NCI-H446 (cell line): ENCODE data around the gene LRRC8E.
A peak's percentile ranks its signal among the peaks of the same experiment; 100 is the strongest.

ENCODE experiments used
- DNase-seq, 2 experiments: peaks; one replicate each; lab custom pipeline; 2025; lab: John Stamatoyannopoulos, UW

Gene LRRC8E

DNA sequence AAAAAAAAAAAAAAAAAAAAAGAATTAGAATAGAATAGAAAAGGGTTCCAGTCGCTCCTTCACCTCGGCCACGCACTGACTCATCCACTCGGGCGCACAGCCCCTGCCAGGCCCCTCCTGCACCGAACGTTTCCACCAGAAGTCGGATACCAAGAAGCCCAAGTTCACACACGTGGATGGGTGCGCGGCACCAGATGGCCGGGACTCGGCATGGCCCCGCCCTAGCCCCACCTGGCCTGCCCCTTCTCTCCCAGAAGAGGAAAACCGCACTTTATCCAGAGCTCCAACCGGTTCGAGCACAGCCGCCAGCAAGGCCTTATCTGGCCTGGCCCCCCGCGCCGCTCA is 20.0 kb upstream of the LRRC8E start:
- DNase-seq, result no peak

DNA sequence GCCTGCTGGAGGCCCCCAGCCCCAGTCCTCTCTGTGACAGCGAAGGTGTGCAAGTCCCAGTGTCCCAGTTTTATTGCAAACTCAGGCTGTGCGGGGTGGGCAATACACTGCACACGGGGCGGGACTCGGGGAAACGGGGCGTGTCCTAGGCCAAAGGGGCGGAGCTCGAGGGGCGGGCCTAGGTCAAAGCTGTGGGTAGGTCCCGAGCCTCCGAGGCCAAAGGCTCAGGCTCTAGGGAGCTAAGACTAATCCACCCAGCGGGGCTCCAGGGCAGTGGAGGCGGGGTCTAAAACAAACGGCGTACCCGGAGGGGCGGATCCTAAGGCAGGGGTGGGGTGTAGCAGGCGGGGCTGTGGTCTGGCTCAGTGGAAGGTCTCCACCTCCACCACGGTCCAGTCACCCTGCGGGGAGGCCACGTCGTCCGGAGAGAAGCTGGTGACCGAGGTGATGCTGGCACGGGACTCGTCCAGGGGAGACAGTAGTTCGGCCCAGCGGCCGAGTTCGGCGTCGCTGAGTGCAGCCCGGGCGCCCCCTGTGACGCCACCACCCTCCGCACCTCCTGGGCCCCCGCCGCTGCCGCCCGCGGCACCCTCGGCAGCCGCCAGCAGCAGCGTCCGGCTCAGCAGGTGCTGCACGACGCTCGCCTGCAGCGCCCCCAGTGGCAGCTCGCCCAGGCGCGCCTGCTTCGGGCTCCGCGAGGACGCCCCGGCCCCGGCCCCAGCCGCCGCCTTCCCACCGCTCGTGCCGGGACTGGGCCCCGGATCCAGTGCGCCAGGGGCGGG is 19.4 kb upstream of the LRRC8E start:
- no peak for DNase-seq

DNA sequence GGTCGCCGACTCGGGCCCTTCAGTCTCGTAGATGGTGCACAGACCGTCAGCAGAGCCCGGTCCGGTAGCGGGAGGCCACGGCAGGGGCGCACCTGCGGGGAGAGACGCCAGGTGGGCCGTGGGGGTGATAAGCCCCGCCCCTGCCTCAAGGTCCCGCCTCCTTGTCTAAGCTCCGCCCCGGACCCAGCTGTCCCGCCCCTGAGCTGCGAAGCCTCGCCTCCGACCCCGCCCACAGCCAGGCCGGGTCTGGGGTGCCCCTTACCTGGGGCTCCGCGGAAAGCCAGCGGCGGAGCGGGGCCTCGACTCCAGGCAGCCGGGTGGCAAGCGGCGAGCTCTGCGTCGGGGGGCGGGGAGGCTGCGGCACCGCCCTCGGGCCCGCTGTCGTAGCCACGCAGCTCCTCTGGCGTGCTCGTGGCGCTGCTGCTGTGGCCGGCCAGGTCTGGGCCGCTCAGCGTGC is 18.8 kb upstream of the LRRC8E start:
- DNase-seq, result no peak

DNA sequence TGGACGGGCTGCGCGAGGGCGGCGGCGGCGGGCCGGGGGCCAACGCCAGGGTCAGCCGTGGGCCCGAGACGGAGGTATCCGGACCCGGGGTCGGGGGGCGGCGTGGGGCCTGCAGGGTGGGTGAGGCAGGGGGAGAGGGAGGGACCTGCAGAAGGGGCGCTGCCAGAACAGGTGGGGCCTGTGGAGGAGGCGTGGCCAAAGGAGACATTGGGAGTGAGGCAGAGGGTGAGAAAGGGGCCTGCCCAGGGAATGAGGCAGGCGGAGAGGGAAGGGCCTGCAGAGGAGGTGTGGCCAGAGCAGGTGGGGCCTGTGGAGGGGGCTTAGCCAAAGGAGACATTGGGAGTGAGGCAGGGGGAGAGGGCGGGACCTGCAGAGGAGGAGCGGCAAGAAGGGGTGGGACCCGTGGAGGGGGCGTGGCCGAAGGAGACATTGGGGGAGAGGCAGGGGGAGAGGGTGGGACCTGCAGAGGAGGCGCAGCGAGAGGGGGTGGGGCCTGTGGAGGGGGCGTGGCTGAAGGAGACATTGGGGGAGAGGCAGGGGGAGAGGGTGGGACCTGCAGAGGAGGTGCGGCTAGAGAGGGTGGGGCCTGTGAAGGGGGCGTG is 18.3 kb upstream of the LRRC8E start:
- no peak for DNase-seq

DNA sequence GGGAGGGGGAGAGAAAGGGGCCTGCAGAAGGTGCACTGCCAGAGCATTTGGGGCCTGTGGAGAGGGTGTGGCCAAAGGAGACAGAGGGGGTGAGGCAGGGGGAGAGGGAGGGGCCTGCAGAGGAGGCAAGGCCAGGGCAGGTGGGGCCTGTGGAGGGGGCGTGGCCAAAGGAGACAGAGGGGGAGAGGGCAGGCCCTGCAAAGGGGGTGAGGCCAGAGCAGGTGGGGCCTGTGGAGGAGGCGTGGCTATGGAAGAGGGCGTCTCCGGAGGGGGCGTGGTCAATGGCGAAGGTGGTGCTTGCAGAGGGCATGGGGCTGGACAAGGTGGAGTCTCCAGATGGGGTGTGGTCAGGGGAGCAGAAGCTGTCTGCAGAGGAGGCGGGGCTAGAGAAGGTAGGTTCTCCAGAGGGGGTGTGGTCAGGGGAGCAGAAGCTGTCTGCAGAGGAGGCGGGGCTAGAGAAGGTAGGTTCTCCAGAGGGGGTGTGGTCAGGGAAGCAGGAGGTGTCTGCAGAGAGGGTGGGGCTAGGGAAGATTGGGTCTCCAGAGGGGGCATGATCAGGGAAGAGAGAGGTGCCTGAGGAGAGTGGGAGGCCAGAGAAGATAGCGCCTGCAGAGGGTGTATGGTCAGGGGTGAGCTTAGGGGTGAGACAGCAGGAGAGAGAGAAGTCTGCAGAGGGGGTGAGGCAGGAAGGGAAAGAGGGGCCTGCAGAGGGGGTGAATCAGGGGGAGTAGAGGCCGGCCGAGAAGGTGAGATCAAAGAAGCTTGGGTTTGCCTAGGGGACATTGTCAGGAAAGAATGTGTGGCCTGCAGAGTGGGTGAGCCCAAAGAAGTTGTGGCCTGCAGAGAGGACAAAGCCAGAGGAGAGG is 17.5 kb upstream of the LRRC8E start:
- peak; percentile 15 to 35 for DNase-seq

DNA sequence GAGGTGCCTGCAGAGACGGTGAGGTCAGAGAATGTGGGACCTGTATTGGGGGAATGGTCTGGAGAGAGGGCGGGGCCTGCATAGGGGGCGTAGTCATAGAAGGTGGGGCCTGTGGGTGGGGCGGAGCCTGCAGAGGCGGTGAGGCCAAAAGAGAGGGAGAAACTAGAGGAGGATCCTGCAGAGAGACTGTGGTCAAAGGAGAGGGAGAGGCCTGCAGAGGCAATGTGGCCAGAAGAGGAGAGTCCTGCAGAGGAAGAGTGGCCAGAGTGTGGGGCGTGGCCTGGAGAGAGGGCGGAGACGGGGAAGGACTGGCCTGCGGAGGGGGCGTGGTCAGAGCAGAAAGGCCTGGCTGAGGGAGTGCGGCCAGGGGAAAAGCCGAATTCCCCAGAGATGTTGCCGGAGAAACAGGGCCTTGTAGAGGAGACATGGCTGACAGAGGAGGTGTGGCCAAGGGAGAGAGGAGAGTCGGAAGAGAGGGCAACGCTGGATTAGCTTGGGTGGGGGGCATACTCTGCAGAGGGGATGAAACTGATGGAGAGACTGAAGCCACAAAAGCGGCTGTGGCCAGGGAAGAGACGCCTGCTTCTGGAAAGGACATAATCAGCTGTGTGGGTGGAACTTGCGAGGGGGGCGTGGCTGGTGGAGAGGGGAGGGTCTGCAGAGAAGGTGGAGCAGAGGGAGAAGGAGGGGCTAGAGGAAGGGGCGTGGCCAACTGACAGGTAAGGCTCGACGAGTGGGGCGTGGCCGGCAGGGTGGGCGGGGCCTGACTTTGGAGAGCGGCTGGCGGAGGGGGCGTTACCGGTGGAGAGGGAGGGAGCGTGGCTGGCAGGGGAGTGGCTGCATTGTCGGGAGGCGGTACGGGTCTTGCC is 16.6 kb upstream of the LRRC8E start:
- peak in 1 of 2 experiments; percentile 46 for DNase-seq

DNA sequence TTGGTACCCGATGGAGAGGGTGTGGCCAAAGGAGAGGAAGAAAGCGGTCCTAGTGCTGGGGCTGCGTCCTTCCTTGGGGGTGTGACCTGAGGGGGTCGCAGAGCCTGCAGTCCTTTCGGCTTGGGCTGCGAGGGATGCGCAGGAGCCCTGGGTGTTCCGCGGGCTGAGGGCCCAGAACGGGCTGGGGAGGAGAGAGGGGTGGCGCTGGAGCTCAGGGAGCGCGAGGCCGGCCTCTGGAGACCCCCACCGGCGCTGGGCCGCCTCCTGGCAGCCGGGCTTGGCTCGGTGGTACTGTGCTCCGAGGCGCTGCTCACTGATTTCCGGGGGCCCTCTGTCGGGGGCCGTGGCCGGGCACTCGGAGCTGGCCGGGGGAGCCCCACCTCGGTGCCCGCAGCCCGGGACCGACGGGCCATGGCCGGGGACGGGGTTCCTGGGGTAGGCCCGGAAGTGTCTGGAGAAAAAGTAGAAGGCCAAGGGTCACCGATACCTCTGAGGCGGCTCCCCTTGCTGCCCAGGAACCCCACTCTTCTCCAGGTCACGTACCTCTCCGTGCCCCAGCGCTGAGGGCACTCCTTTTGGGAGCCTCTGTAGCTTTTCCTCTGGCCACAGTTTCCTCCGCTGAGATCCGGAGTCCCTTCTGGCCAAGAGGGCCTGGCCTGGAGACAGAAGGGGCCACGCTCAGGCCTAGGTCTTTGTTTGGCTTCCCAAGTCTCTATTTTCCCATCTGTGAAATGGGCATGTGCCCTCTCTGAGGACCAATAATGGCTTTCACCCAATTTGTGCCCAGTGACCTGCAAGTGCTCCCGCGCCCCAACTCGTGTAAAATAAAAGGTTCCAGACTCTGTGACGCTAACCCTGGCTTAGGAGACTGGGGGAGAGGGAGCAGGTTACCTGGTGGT is 15.8 kb upstream of the LRRC8E start:
- DNase-seq, result no peak

DNA sequence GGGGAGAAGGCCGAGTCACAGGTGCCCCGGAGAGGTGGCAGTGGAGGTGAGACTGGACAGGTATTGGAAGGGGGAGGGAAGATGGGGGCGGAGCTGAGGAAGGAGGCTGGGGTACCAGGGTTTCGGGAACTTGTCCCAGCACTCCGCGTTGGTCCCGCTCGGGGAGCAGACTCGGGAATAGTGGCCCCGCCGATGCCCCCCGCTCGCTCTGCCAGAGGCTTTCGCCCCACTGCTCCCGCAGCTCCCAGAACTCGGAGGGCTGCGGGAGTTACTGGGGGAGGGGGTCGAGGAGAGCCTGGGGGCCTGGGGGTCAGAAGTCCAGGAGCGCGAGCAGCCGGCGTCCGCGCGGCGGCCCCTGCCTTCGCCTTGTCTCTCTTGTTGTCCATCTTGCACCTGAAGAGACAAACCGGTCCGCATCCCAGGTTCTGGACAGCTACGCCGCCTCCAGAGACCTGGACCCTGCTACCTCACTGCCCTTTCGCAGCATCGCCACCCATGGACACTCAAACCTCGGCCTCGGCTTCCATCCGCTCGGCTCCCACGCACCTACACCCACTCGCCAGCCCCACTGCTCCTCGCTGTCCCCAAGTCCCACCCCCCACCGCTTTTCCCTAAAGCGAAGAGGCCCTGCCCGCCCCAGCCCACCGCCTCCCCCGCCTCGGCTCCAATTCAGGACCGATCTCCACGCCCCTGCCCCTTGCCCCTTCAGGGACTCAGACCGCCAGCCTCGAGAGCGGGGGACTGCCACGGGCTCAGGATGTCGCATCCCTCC is 14.8 kb upstream of the LRRC8E start:
- DNase-seq, result no peak

DNA sequence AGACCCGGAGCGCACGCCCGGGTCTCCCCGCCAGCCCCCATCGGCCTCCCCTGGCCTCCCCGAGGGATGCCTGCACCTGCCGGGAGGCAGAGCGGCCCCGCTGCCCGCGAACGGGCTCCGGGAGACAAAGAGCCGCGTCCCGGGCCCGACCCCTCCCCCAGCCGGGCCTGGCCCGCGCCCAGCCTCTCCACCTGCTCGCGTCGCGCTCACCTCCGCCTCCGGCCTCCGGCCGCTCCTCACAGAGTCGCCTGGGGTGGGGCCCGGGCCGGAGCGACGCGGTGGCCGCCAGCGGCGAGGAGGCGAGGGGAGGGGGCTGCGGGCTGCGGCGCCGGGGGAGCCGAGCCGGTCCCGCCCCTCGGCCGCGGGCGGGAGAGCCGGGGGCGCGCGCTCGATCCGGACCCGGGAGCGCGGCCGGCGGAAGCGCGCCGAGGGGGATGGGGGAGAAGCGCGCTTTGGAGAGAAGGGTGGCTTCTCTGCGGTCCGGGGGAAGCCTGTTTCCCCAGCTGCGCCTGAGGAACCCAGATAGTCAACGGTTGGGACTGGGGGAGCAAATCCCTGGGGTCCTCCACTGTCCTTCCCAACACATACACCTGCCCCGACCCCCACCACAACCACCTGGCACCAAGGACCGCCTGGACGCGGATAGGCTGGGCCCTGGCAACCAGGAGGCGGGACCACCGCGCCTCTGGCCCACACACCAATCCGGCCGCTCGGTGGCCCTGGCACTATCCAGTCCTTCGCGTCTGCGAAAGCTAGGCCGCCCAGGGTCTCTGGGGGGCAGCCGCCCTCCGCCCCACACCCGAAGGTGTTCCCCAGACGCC is 14.0 kb upstream of the LRRC8E start, which contains the start of gene PRR36:
PRR36 (minus strand) TSS at position 315 of the 821 bp plus-strand sequence. CDS start 701 bp downstream, outside the sequence.
- DNase-seq, result peak; percentile 73 to 83

DNA sequence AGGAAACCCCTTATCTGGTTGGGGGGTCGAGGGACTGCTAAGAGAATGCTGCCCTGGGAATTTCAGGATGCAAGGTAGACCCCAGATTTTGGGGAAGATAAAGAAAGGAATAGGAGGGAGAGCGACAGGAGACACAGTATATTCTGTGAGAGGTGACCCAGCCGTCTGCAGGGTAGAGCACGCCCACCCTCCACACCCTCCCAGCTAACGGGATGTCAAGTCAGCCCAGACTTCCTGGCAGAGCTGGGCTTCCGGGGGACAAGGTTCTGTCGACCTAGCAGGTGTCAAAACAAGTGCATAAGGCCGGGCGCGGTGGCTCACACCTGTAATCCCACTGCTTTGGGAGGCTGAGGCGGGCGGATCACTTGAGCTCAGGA is 13.4 kb upstream of the LRRC8E start:
- no peak for DNase-seq

DNA sequence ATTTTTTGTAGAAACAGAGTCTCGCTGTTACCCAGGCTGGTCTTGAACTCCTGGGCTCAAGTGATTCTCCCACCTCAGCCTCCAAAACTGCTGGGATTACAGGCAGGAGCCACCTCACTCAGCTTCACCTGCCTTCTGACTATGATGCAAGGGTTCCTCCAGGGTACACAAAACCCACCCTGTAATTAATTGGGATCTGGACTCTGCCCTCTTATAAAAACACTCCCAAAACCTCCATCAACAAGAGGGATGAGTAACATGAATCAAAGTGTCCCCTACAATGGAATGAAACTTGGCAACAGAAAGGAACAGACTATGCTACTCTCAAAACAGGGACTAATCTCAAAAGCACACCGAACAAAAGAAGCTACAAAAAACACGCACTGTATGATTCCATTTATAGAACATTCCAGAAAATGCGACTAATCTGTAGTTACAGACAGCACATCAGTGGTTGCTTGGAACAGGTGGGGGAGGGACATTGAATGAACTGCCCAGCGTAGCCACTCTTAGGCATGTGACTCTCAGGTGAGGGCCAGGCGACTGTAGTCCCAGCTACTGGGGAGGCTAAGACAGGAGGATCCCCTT is 11.0 kb upstream of the LRRC8E start:
- DNase-seq, result no peak

DNA sequence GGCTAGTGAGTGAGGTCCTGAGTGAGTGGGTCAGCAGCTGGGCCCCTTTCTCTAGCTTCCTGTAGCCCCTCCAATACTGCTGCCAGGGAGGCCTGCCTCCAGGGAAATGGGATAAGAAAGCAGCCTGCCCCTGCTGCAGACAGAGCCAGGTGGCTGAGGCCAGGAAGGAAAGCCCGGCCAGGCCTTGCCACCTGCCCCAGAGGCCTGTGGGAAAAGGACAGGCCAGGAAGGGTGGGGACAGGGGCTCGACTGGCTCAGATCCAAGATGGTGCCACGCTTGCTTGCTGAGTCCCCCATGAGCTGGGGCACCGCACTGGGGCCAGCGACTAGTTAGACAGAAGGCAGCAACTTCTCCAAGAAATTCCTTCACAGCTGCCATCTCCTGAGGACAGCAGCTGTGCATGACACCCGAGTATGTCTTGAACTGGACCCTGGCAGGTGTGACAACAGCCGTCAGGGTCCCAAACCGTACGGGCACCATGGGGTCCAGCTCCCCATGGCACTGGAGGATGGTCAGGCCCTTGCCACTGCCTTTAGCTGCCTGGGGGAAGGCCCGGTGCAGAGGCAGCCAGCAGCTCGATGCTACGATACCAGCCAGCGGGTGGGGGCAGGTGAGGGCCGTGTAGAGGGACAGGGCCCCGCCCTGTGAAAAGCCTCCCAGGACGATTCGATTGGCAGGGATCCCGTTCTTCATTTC is 9.1 kb upstream of the LRRC8E start:
- DNase-seq, result no peak

DNA sequence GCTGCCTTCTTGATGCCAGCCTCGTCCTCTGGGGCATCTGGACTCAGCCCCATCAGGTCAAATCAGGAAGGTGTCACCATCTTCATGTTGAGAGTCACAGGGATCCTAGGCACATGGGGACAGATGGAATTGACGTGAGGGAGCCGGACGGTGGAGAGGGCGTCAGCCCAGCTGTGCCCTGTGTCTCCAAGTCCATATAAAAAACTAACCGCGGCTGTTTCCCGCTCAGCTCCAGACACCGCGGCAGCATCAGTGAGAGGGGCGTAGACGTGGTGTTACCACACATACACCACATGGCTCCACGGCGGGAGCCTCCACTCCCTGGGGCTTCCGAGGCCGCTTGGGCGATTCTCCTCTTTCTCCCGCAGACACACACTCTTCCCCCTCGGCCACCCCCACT is 8.5 kb upstream of the LRRC8E start:
- no peak for DNase-seq

DNA sequence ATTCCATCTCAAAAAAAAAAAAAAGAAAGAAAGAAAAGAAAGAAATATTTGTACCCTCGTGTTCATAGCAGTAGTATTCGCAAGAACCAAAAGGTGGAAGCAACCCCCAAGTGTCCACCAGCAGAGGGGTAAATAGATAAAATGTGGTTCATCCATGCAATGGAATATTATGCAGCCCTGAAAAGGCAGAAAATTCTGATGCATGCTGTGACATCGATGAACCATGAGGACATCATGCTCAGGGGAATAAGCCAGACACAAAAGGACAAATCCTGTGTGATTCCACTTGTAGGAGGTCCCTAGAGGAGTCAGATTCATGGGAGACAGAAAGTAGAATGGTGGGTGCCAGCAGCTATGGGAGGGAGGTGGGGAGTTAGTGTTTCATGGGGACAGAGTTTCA is 6.4 kb upstream of the LRRC8E start:
- DNase-seq, result no peak

DNA sequence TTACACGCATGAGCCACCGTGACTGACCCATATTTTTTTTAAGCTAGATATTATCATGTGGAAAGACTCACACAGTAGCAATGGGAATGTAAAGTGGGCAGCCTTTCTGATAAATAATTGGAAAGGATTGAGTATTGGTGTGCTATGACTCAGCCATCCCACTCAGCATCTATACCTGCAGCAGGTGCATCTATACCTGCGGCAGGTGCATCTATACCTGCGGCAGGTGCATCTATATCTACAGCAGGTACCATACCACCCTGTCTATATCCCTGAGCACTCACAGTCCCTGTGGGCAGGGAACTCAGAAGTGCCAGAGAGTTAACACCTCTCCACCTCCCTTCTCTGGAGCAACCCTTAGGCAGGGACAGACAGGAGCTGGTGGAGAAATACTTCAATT is 5.2 kb upstream of the LRRC8E start:
- DNase-seq, result no peak

DNA sequence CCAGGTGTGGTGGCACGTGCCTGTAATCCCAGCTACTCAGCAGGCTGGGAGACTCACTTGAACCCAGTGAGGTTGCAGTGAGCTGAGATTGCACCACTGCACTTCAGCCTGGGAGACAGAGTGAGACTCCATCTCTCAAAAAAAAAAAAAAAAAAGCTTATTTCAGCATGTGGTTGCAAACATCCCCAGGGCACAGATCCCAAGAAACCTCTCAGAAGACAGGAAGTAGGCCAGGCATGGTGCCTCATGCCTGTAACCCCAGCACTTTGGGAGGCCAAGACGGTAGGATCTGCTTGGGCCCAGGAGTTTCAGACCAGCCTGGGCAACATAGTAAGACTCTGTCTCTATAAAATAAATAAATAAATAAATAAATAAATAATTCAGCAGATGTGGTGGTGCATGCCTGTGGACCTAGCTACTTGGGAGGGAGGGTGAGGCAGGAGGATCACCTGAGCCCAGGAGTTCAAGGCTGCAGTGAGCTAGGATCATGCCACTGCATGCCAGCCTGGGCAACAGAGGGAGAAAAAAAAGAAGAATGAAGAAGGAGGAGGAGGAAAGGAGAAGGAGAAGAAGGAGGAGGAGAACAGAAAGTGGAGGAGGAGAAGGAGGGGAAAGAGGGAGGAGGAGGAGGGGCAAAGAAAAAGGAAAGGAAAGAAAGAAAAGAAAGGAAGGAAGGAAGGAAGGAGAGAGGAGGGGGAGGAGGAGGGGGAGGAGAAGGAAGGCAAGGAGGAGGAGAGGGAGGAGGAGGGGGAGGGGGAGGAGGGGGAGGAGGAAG is 4.3 kb upstream of the LRRC8E start:
- DNase-seq, result no peak

DNA sequence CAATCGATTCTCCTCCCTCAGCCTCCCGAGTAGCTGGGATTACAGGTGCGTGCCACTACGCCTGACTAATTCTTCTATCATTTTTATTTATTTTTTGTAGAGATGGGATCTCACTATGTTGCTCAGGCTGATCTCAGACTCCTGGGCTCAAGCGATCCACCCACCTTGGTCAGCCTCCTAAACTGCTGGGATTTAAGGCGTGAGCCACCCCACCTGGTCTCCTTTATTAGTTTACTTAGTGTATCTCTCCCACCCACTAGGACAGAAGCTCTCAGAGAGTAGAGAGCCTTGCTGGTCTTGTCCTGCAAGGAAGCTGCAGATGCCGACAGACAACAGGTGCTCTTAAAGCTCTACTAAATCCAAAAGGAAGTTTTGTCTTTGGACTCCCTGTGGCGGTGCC is 2.5 kb upstream of the LRRC8E start:
- DNase-seq, result no peak
